ENCODE data around the gene ZFHX3. TPM values are rescaled to one million over a fixed set of nuclear protein-coding genes. Genes with fewer than 3 reads are reported as not detected.

The ZFHX3 gene
- total and polyA plus RNA-seq, 9 of the 15 experiments (the other 6 are each of a cell fraction or from before 2014, with no cell fraction given): 0.01 to 0.23 (median 0.06) TPM; not detected in 4

DNA sequence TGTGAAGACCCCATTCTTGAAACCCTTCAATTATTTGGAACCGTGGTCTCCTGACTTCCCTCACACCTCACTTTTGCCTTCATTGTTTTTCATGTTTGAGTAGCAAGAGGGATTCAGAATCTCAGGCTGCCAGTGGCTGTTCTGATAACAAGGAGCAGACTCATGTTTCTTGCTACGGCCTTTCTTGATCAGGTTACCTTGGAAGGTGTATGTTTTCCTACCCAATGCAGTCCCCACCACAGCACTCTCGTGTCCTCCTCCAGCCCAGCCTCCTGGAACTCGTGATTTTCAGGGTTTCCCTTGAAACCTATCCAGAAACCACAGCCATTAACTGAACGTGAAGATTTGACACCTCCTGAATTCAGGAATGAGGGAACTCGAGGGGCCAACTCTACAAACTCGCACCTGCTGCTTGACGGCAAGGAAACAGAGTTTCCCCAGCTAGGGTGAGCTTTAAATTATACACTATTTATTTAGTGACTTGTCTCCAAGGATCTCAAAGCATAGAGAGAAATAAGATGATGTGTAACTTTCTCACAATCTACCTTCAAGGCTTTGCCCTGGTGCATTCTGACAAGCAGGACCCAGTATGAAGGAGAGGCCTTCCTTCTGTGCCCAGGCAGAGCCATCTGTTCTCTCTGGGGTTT is 1.6 kb downstream of the ZFHX3 start:
- in situ Hi-C loops (cut with MboI) (no loop called here), intact Hi-C loops (cut with micrococcal nuclease) (no loop called here)
- no peak overlapping the region for H3K9ac ChIP-seq (ENCODE audit: insufficient read depth in 1 of 2, low read depth in 2 of 2, low read length in 2 of 2)
- peaks cover 17 to 59% of the 10 kb centered on the region in 2 experiments; a peak in 4 of 5 replicates for H3K27me3 ChIP-seq (ENCODE audit: control insufficient read depth in 2 of 2, insufficient read depth in 2 of 2, low read length in 2 of 2)
- no peaks in the 10 kb centered on the region; the same call in 1 of the 2 replicates for H4K20me1 ChIP-seq (replicated peaks; ENCODE audit: control insufficient read depth, insufficient read depth, low read length)
- no peaks in the 10 kb centered on the region for H3K9me1 ChIP-seq (ENCODE audit: control insufficient read depth, insufficient read depth, low read length)
- no peak for DNase-seq (ENCODE audit: extremely low read depth in 1 of 4, low spot score in 3 of 4)
- H3K4me3 ChIP-seq: no peak overlapping the region
- no TSS peak for BruUV-seq (replicated peaks)
- no peaks in the 10 kb centered on the region for H3K79me2 ChIP-seq (ENCODE audit: control insufficient read depth, insufficient read depth, low read length)
- H3K9me3 ChIP-seq (replicated peaks; ENCODE audit: control insufficient read depth, insufficient read depth, low read depth, low read length): no peaks in the 10 kb centered on the region
- H2AFZ ChIP-seq (ENCODE audit: low read depth, low read length): no peak overlapping the region
- no peak for TF ChIP-seq MEIS2 (IDR thresholded peaks at IDR 0.05; ENCODE audit: partially characterized antibody)
- no peak for TF ChIP-seq CREB1 (IDR thresholded peaks at IDR 0.05)
- TF ChIP-seq CREB1 (CRISPR knock-in tag; IDR thresholded peaks at IDR 0.05): no peak
- no peak for TF ChIP-seq HSF4 (CRISPR knock-in tag; IDR thresholded peaks at IDR 0.05; ENCODE audit: borderline replicate concordance)
- TF ChIP-seq, protein P1, sequence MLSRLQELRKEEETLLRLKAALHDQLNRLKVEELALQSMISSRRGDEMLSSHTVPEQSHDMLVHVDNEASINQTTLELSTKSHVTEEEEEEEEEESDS (CRISPR knock-in tag; IDR thresholded peaks at IDR 0.05): no peak
- no peak for TF ChIP-seq RBBP5 (IDR thresholded peaks at IDR 0.05; ENCODE audit: borderline replicate concordance, insufficient read depth, low read length, poor library complexity, severe bottlenecking)
- TF ChIP-seq CAMTA2 (CRISPR knock-in tag; conservative IDR thresholded peaks at IDR 0.05): no peak
- no peak for TF ChIP-seq CBX1 (IDR thresholded peaks at IDR 0.05; ENCODE audit: low read depth)
- TF ChIP-seq CHCHD3 (CRISPR knock-in tag; IDR thresholded peaks at IDR 0.05): no peak
- no peak for TF ChIP-seq LCOR (CRISPR knock-in tag; IDR thresholded peaks at IDR 0.05)
- TF ChIP-seq EGR1 (conservative IDR thresholded peaks at IDR 0.05): no peak
- no peak for TF ChIP-seq ZNF79 (CRISPR knock-in tag; IDR thresholded peaks at IDR 0.05; ENCODE audit: low read depth)
- H3K4me1 ChIP-seq (replicated peaks in 1 of 2; ENCODE audit: control insufficient read depth in 2 of 2, insufficient read depth in 2 of 2, low read length in 2 of 2): peaks cover 0 to 5% of the 10 kb centered on the region in 2 experiments; a peak in 2 of 5 replicates
- H3K27ac ChIP-seq (ENCODE audit: extremely low read depth, low read depth, low read length): no peak overlapping the region
- ChIA-PET POLR2A (interaction anchor here (0.7 kb wide), 1 partner anchor 9 kb away, joined by 4 read pairs; no protein-coding TSS in a partner anchor), CTCF (ENCODE audit: low intra/inter-chr PET ratio) (no interaction called here)
- H3K36me3 ChIP-seq (ENCODE audit: control insufficient read depth, insufficient read depth, low read length): no peaks in the 10 kb centered on the region
- no peak for FAIRE-seq
- no peak for ATAC-seq
- WGBS (ENCODE audit: insufficient coverage, low coverage, missing lambda C conversion rate): 0% methylated on average over 8 of the region's 8 CpGs
- no peak overlapping the region for H3K4me2 ChIP-seq (ENCODE audit: insufficient read depth, low read length)

All from K562 (cell line).